Retinal pigment epithelial cell (primary cell): ENCODE data around the gene EFNA5.

ENCODE experiments used
- DNase-seq: peaks from one replicate; pipeline ENCODE4 v3.0.0-alpha.2; 2010; ENCODE audit warnings: low read depth
- H3K4me3 ChIP-seq: 2 replicates; pipeline ENCODE4 v1.5.1; 2011; ENCODE audit warnings: mild to moderate bottlenecking, low read length, control low read depth, moderate library complexity
- CTCF ChIP-seq: conservative IDR thresholded peaks from 2 replicates; pipeline ENCODE4 v1.5.1; 2011; ENCODE audit warnings: low read depth, low read length, control low read depth, inconsistent platforms

The EFNA5 gene

GRCh38 chr5:107582625-107583024 lies 88.1 kb downstream of the EFNA5 start:
- TF ChIP-seq CTCF, result no peak
- no peak for DNase-seq
- no peak overlapping the region for H3K4me3 ChIP-seq

- no peak overlapping the region for H3K4me3 ChIP-seq
- DNase-seq, result no peak
- TF ChIP-seq CTCF, result no peak
Observed at GRCh38 chr5:107580889-107581820, 89.6 kb downstream of the EFNA5 start.

- H3K4me3 ChIP-seq, result no peak overlapping the region
- TF ChIP-seq CTCF, result no peak
Observed at GRCh38 chr5:107578051-107578635, 92.6 kb downstream of the EFNA5 start.

GRCh38 chr5:107577394-107577950 lies 93.3 kb downstream of the EFNA5 start:
- no peak for DNase-seq
- no peak overlapping the region for H3K4me3 ChIP-seq
- TF ChIP-seq CTCF, result no peak

More at GRCh38 chr5:107578051-107578635, 92.6 kb downstream of the EFNA5 start:
- no peak for DNase-seq

GRCh38 chr5:107576736-107577393 lies 93.9 kb downstream of the EFNA5 start:
- no peak overlapping the region for H3K4me3 ChIP-seq
- DNase-seq, result no peak
- no peak for TF ChIP-seq CTCF

GRCh38 chr5:107576155-107576554 lies 94.6 kb downstream of the EFNA5 start:
- peak; percentile 71 for DNase-seq
- TF ChIP-seq CTCF, result no peak
- no peak overlapping the region for H3K4me3 ChIP-seq
